Hematopoietic multipotent progenitor cell (in vitro differentiated cells): ENCODE measurements around the gene ZFP36L2. TPM values are rescaled to one million over a fixed set of nuclear protein-coding genes. Genes with fewer than 3 reads are reported as not detected.
"Not testable (repeated sequence)": the region's sequence is repeated elsewhere in the genome, so short reads cannot be mapped to it uniquely, and the experiment has no call there.

Experiments used
- DNase-seq, 3 donors: peaks; one replicate each; pipeline ENCODE4 v3.0.0-alpha.2; 2011 to 2015; ENCODE audit warnings: low read depth in 2 of 3, low spot score in 2 of 3
- total RNA-seq: library from RNA; depleted of rRNA; stranded (reverse); fragments of >200 nt; gene quantifications from one replicate; pipeline ENCODE4 v1.2.3, GENCODE V29; 2012

Gene ZFP36L2
- total RNA-seq, 1 donor, result 165 TPM

GRCh38 chr2:43190311-43191052, 35.9 kb downstream of the ZFP36L2 start:
- no peak for DNase-seq

- not testable (repeated sequence) for DNase-seq
Measured at GRCh38 chr2:43189861-43190260, 36.5 kb downstream of the ZFP36L2 start.

- DNase-seq, result no peak
Measured at GRCh38 chr2:43188561-43189386, 37.6 kb downstream of the ZFP36L2 start.

DNA sequence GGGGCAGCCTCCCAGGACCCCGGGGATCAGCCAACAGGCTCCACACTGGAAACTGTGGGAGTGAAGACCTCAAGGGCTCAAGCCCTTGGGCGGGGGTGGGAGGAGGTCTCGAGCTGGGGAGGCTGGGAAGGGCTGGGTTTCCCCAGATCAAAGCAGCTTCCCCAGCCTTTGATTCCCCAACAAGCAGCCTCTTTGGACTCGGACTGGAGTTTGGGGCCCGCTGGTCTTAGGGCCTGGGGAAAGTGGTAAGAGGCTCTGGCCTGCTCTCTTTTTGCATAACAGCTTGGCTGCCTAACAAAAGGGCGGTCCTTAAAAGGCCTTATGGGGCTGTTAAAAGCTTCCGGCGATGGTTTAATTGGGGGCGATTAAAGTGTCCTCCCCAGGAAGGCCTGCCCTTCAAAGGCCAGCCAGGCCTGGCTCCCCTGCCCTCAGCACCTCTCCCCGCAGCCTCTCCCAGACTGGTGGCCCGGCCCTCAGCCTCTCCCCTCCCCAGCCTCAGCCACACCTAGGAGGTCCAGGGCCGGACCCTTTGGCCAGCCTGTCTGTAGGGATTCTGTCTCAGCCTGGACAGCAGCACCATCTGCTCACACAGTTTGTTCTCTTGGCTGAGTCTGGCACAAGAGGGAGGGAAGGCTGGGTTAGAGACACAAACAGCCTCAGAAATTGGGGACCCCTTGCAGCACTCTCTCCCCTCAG, 39.6 kb downstream of the ZFP36L2 start:
- DNase-seq, result no peak

DNA sequence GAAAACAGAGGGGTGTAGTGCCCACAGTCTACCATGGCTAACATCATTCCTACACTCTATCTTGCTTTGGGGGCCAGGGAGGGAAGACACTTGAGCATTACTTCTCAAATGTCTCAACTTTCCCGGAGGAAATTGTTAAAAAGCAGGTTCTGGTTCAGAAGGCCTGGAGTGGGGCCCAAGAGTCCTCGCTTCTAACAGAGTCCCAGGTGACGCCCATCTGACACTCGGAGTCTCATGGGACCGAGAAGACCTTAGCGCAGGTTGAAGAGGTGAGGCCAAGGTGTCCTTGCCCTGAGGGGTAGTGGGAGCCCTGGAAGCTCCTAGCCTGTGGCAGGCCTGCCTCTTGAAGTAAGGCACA, 40.1 kb downstream of the ZFP36L2 start:
- no peak for DNase-seq

DNA sequence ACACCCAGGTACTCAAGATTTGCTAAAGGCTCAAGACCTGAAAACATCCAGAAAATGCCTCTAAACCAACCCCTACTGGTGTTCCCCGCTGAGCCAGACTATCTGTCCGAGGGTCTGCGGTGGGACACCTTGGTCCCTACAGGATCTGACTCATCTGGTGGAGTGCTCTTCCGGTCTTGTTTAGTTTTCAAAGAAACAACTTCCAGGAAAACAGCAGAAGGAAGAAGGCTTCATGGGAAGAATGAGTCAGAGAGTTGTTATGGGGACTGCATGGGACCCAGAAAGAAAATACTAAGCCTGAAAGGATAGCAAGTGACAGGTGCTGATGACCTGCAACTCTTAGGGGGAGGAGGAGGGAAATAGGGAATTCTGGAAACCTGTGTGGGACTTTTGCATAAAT, 41.3 kb downstream of the ZFP36L2 start:
- no peak for DNase-seq

DNA sequence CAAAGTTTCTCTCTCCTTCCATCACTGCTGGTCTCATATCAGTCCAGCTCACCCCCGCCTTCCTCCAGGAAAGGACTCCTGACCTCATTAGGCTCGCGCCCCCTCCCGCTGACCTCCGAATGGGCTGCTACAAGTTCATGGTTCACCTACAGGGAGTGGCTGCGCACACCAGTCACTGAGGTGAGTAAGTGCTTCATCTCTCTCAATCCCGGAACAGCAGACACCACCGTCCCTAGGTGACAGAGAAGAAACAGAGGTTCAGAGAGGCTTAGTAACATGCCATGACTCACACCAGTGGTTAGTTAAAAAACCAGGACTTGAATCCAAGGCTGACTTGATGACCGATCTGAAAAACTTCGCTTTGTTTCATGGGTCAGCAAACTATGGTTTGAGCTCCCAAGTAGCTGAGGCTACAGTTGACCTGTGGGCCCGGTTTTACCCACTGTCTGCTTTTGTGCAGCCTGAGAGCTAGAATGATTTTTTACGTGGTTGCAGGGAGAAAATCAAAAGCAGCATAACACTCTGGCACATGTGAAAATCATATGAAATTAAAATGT, 42.0 kb downstream of the ZFP36L2 start:
- DNase-seq, result no peak

DNA sequence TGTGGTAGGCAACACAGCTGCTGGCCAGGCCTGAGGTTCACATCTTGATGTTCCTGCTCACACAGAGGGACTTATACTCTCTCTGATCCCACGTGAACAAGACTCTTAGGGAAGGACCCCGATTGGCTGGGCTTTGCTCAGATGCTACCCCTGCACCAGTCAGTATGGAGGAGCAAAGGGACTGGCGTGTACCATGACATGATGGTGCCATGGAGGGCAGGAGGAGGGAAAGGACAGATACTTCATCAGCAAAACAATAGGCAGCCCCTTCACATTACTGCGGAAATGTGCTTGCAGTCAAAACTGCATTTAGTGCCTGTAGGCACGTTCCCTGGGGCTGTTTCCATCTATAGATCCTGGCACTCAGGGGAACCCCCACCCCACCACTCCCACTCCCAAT, 42.7 kb downstream of the ZFP36L2 start:
- no peak for DNase-seq

GRCh38 chr2:43180897-43181296, 45.5 kb downstream of the ZFP36L2 start:
- DNase-seq, result no peak

DNA sequence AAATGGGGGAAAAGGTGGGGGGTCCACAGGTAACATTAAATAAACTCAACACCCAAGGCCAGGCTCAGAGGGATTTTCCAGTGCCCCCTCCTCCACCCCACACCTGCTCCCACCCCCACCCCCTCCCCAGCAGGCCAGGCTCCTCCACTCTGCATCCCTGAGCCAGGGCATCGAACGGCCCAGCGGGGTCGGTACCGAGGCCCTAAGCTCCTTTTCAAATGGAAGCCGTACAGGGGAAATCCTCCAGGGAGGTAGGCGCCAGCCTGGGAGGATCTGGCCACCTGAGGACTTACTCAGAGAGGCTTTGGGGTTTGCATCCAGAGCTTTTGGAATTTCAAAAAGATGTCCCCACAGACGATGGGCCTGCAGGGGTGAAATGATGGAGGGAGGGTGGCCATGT, 46.5 kb downstream of the ZFP36L2 start:
- no peak for DNase-seq

DNA sequence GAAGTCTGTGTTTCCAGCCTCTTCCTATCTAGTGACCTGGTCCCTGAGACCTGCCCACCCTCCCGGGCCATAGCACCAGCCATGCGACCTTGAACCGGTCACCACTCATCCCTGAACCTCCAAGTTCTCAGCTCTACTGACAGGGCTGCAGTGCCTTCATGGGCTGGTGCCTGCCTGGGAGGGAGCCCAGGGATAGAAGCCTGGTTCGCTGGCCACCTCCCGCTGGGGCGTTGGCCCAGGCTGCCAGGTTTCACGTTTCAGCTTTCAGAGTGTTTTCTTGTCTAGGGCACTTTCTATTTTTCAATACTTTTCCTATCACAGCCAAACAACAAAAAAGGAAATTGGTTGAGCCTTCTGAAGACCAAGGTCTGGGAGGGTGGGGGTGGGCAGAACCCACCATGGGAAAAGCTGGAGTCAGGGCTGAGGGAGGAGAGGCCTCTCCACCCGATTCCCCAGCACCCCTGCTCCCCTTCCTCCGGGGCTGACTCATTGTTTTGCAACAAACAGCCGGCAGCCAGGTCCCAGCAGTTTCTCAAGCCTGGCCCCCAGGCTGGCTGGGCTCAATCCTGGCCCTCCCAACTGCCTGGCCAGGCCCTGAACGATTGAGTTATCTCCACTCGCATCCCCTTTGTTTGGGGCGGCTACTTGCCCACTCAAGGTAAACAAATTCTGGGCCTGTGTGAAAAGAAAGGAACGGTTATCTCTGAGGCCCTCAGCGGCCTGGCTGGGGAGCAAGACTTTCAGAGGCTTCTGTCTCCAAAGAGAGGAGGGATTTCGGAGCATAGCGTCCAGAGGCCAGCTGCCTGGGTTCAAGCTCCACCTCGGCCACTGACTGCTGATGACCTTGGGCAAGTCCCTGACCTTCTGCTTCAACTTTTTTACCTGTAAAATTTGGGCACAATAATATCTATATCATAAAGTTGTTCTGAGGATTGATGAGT, 47.5 kb downstream of the ZFP36L2 start:
- DNase-seq, result peak in 2 of 3 donors; percentile 68 to 70

DNA sequence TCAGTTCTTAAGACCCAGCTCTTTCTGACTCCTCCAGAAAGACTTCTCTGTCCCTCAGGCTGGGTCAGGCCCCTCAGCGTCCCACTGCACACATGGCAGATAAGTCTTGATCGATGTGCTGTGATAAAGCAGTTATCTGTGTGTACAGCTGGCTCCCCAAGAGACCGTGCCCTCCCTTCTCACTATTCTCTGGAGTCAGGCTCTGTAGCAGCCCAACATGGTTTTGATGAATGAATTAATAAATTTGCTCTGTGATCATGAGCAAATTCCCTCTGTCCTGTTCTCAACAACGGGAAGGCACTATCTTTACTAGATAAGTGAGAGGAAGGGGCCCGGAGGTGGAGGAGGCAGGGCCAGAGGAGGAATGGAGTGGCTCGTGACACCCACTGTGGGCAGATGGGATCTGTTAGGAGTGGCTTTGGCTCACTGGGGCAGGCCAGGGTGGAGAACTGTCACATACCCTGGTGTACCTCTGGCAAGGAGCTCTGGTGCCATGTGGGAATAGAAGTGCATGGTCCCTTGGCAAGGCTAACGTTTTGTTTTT, 48.3 kb downstream of the ZFP36L2 start:
- peak in 1 of 3 donors; percentile 55 for DNase-seq

DNA sequence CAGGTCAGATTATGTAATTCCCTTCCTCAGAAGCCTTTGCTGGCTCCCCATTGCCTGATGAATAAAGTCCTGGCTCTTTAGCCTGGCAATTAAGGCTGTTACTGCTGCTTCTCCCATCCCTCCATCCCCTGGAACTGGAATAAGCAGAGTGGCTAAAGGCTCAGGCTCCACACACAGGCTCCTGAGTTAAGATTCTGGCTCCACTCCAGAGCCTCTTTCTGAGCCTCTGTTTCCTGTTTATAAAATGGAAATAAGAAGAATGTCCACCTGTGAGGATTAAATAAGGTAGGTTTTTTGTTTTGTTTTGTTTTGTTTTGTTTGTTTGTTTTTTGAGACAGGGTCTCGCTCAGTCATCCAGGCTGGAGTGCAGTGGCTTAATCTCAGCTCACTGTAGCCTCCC, 50.0 kb downstream of the ZFP36L2 start:
- DNase-seq, result no peak

GRCh38 chr2:43175876-43176275, 50.5 kb downstream of the ZFP36L2 start:
- no peak for DNase-seq

- DNase-seq, result peak in 1 of 3 donors; percentile 52
Measured at GRCh38 chr2:43175020-43175441, 51.4 kb downstream of the ZFP36L2 start.

GRCh38 chr2:43174368-43174916, 52.0 kb downstream of the ZFP36L2 start:
- DNase-seq, result peak in 1 of 3 donors; percentile 62
